ENCODE data around the gene TMEM184B.

- no peak for TF ChIP-seq POLR2A (IDR thresholded peaks at IDR 0.05)
- TF ChIP-seq CTCF (IDR thresholded peaks at IDR 0.05): no peak
Observed at GRCh38 chr22:38236786-38237185, 36.0 kb downstream of the TMEM184B start.
